A673 (cell line): Measurements from ENCODE around the gene SPG7.

Experiments used
- CTCF ChIP-seq: fragments of 300-800, 200-600 bp; sonication (generic); conservative IDR thresholded peaks from 2 replicates; pipeline ENCODE4 v1.5.1; 2017; ENCODE audit warnings: low read depth, mild to moderate bottlenecking, antibody characterized with exemption, low read length, moderate library complexity, mixed read lengths
- EZH2 ChIP-seq: fragments of 200-600 bp; sonication (generic); IDR thresholded peaks from 2 replicates; pipeline ENCODE4 v1.6.1; 2017; ENCODE audit warnings: borderline replicate concordance, low read depth, mild to moderate bottlenecking, mixed read lengths, antibody characterized with exemption, low read length; ENCODE audit not compliant: poor library complexity, severe bottlenecking

- TF ChIP-seq EZH2 (no peak), CTCF (no peak)
Observed at GRCh38 chr16:89600427-89600826, 92.2 kb downstream of the SPG7 start.
